AG04450 (cell line): ENCODE measurements around the gene DOCK4. TPM values are rescaled to one million over a fixed set of nuclear protein-coding genes. Genes with fewer than 3 reads are reported as not detected.

Source experiments
- CTCF ChIA-PET: fragments of 300-600, 350-600 bp; formaldehyde crosslinking; extraction: SDS; loops from one replicate; lab custom pipeline; 2022; ENCODE audit warnings: antibody characterized with exemption, inconsistent platforms; lab: Charles Lee
- POLR2A ChIA-PET: fragments of 350-600 bp; formaldehyde crosslinking; extraction: SDS; loops from one replicate; lab custom pipeline; 2021; ENCODE audit warnings: antibody characterized with exemption, inconsistent platforms; lab: Yijun Ruan, JAX
- DNase-seq: peaks from one replicate; pipeline ENCODE4 v3.0.0-alpha.2; 2011; ENCODE audit warnings: low read depth, low spot score
- H3K27ac ChIP-seq: one replicate; pipeline ENCODE4 v1.5.1; 2012; ENCODE audit warnings: low read depth, low read length, control low read depth
- H3K27me3 ChIP-seq: one replicate; pipeline ENCODE4 v1.6.0; 2012; ENCODE audit warnings: low read length; ENCODE audit not compliant: control insufficient read depth, insufficient read depth
- H3K4me3 ChIP-seq: 2 replicates; pipeline ENCODE4 v1.5.1; 2011; ENCODE audit warnings: mild to moderate bottlenecking, low read depth, low read length, control low read depth
- H3K9me3 ChIP-seq: 2 replicates; pipeline ENCODE4 v1.5.1; 2012; ENCODE audit warnings: low read length; ENCODE audit not compliant: control insufficient read depth, insufficient read depth
- polyA plus RNA-seq: library from polyadenylated mRNA; depleted of rRNA; stranded (reverse); fragments of >200 nt; gene quantifications from 2 replicates; pipeline ENCODE4 v1.2.3, GENCODE V29; 2011
- TF ChIP-seq, protein P1 (sequence below): IDR thresholded peaks from 2 replicates; pipeline ENCODE4 v1.5.1; 2011; ENCODE audit warnings: low read depth, low read length, control low read depth, inconsistent platforms

The DOCK4 gene
- polyA plus RNA-seq, 1 experiment, result 12.6 TPM

DNA sequence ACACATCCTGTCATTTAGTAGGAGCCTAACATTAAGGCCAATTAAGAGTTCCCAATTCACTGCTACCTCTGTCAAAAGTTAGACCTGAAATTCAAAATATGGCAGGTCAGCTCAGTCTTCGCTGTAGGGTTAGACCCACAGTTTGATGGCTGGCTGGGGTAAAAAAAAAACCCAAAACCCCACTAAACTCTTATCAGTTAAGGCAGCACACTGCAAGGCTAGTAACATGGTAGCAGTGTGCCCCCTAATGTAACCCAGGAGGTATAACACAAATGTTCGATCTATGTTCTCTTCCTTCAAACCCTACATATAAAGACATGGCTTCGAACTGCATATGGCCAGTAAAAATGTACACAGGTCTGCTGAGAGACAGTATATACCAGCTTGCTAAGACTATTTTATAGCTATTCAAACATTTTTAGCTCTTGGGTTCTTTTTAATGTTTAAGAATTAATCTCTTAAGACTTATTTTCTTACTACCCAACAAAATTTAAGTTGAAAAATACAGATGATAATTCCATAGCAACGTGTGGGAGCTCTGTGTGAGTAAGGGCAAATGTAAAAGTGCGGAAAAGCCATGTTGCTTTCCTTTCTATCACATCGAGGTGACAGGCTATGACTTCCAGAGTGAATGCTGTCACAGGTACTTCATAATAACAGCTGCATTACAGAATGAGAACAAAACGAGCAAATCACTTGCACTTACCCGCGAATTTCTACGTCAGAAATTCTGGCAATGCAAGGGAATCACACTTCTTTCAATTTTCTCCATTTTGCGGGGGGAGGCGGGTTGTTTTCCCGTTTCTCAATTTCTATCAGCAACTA lies 475.5 kb downstream of the DOCK4 start:
- CTCF ChIA-PET, result interaction anchor here (0.6 to 1.5 kb wide), 6 partner anchors 9 to 1654 kb away, joined by 3 to 7 read pairs (median 4); no protein-coding TSS in a partner anchor
- Histone ChIP-seq H3K27me3 (no peaks in the 10 kb centered on the region), H3K9me3 (peaks cover 8% of the 10 kb centered on the region), H3K27ac (no peak overlapping the region), H3K4me3 (no peak overlapping the region)
- POLR2A ChIA-PET, result no interaction called here
- TF ChIP-seq, protein P1, sequence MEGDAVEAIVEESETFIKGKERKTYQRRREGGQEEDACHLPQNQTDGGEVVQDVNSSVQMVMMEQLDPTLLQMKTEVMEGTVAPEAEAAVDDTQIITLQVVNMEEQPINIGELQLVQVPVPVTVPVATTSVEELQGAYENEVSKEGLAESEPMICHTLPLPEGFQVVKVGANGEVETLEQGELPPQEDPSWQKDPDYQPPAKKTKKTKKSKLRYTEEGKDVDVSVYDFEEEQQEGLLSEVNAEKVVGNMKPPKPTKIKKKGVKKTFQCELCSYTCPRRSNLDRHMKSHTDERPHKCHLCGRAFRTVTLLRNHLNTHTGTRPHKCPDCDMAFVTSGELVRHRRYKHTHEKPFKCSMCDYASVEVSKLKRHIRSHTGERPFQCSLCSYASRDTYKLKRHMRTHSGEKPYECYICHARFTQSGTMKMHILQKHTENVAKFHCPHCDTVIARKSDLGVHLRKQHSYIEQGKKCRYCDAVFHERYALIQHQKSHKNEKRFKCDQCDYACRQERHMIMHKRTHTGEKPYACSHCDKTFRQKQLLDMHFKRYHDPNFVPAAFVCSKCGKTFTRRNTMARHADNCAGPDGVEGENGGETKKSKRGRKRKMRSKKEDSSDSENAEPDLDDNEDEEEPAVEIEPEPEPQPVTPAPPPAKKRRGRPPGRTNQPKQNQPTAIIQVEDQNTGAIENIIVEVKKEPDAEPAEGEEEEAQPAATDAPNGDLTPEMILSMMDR, result peak; percentile 34
- DNase-seq, result no peak

DNA sequence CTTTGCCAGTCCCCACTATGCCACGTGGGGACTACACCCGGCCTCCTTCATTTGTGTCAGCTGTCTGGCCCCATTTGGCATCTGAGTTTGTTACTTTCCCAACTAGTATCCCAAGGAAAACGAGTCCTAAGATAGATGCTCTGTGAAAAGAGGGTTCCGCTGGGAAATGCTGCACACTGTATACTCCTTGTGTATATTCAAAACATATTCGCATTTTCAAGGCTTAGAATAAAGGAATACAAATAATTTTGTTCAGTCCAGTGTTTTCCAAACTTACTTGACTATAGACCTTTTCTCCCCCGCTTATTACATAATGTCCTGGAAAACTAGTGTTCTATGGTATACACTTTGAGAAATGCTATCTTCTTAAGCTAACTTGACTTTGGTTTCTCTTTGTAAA lies 476.1 kb downstream of the DOCK4 start:
- no peak for DNase-seq
- Histone ChIP-seq H3K27ac (no peak overlapping the region), H3K27me3 (no peaks in the 10 kb centered on the region), H3K4me3 (no peak overlapping the region), H3K9me3 (peaks cover 8% of the 10 kb centered on the region)
- POLR2A ChIA-PET, result no interaction called here
- CTCF ChIA-PET, result interaction anchor here (0.6 to 1.5 kb wide), 6 partner anchors 8 to 1654 kb away, joined by 3 to 7 read pairs (median 4); no protein-coding TSS in a partner anchor
- TF ChIP-seq, protein P1, result no peak

DNA sequence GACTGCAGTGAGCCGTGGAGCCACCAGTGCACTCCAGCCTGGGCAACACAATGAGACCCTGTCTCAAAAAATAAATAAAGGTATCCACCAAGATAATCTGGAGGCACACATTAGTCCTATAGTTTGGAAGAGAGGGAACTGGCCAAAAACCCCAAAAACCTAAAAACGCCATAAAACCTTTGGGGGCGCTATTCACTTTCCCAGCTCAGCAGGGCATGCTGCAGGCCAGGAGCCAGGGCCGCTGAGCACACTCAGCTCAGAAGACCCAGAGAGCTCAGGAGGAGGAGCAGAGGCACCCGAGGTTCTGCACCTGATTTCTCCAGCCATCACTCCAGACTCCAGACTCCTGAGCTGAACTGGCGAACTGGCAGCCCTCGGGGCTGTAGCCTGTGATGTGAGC lies 476.7 kb downstream of the DOCK4 start:
- TF ChIP-seq, protein P1, result no peak
- Histone ChIP-seq H3K9me3 (peaks cover 8% of the 10 kb centered on the region), H3K27ac (no peak overlapping the region), H3K27me3 (no peaks in the 10 kb centered on the region), H3K4me3 (no peak overlapping the region)
- POLR2A ChIA-PET, result no interaction called here
- no peak for DNase-seq
- CTCF ChIA-PET, result interaction anchor here (0.6 to 1.5 kb wide), 3 partner anchors 23 to 1299 kb away, joined by 3 to 4 read pairs (median 4); no protein-coding TSS in a partner anchor

DNA sequence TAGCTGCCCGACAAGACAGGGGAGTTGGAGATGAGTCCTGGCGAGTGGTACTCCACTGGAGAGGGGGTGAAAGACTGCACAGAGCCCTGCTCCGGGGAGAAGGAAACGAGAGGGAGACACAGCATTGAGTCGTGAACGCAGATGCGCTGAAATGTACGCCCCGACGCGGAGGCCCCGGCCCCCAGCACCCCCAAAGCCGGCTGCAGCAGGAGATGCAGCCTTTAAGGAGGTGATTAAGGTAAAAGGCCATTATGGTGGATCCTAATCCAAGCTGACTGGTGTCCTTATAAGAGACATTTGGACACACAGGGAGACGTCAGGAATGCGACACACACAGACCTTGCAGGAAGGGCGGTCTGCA lies 477.6 kb downstream of the DOCK4 start:
- no peak overlapping the region for H3K27ac ChIP-seq
- H3K9me3 ChIP-seq, result peaks cover 8% of the 10 kb centered on the region
- ChIA-PET POLR2A (no interaction called here), CTCF (no interaction called here)
- no peak overlapping the region for H3K4me3 ChIP-seq
- DNase-seq, result no peak
- TF ChIP-seq, protein P1, result no peak
- H3K27me3 ChIP-seq, result no peaks in the 10 kb centered on the region
